GM23248 (cell line): ENCODE results near the gene RBM47.

Source experiments
- EZH2 ChIP-seq: fragments of 200-600 bp; sonication (generic); IDR thresholded peaks from 2 replicates; pipeline ENCODE4 v1.6.1; 2018; ENCODE audit warnings: antibody characterized with exemption, mild to moderate bottlenecking; ENCODE audit not compliant: insufficient read depth, poor library complexity, severe bottlenecking
- EZH2phosphoT487 ChIP-seq: fragments of 200-600 bp; sonication (generic); IDR thresholded peaks from 2 replicates; pipeline ENCODE4 v1.6.1; 2018; ENCODE audit warnings: antibody characterized with exemption, moderate library complexity, mild to moderate bottlenecking, low read depth; ENCODE audit not compliant: insufficient read depth

DNA sequence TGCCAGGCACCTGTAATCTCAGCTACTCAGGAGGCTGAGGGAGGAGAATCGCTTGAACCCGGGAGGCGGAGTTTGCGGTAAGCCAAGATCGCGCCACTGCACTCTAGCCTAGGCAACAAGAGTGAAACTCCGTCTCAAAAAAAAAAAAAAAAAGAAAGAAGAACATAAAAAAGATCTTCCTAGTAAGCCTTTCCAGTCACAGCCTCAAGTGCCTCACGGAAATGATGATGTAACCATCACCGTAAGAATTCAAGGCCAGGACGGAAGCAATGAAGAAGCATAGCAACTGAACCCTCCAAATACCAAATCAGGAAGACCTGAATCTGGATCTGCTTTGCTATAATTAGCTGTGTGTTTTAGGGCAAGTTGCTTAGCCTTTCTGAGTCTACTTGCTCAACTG lies 28.8 kb downstream of the RBM47 start:
- TF ChIP-seq EZH2phosphoT487 (no peak), EZH2 (no peak)
